ENCODE data around the gene ZBTB16.

The ZBTB16 gene

GRCh38 chr11:114168691-114169090 lies 109.2 kb downstream of the ZBTB16 start:
- Histone ChIP-seq H3K36me3 (ENCODE audit: insufficient read depth, low read length) (no peaks in the 10 kb centered on the region), H3K4me2 (ENCODE audit: insufficient read depth, low read length) (no peak overlapping the region), H3K9ac (ENCODE audit: low read depth, low read length) (no peak overlapping the region), H3K27me3 (ENCODE audit: insufficient read depth, low read length, poor library complexity) (peaks cover 58% of the 10 kb centered on the region), H4K20me1 (ENCODE audit: insufficient read depth, low read length) (peaks cover 23% of the 10 kb centered on the region), H3K27ac (ENCODE audit: low read length) (no peak overlapping the region), H3K4me3 (ENCODE audit: low read depth in 1 of 2, low read length in 2 of 2) (no peak overlapping the region), H3K4me1 (ENCODE audit: insufficient read depth, low read length) (peaks cover 12% of the 10 kb centered on the region), H3K79me2 (ENCODE audit: insufficient read depth, low read length) (no peaks in the 10 kb centered on the region), H2AFZ (ENCODE audit: low read depth, low read length) (no peak overlapping the region), H3K9me3 (ENCODE audit: insufficient read depth, low read length, severe bottlenecking) (no peaks in the 10 kb centered on the region)
- ATAC-seq (ENCODE audit: insufficient read depth, low read depth) (peak; percentile 54), DNase-seq (no peak)
- no peak for TF ChIP-seq EZH2 (IDR thresholded peaks at IDR 0.05; ENCODE audit: borderline replicate concordance, low read depth, low read length, severe bottlenecking)
- TF ChIP-seq, protein P1, sequence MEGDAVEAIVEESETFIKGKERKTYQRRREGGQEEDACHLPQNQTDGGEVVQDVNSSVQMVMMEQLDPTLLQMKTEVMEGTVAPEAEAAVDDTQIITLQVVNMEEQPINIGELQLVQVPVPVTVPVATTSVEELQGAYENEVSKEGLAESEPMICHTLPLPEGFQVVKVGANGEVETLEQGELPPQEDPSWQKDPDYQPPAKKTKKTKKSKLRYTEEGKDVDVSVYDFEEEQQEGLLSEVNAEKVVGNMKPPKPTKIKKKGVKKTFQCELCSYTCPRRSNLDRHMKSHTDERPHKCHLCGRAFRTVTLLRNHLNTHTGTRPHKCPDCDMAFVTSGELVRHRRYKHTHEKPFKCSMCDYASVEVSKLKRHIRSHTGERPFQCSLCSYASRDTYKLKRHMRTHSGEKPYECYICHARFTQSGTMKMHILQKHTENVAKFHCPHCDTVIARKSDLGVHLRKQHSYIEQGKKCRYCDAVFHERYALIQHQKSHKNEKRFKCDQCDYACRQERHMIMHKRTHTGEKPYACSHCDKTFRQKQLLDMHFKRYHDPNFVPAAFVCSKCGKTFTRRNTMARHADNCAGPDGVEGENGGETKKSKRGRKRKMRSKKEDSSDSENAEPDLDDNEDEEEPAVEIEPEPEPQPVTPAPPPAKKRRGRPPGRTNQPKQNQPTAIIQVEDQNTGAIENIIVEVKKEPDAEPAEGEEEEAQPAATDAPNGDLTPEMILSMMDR (IDR thresholded peaks at IDR 0.05; ENCODE audit: borderline replicate concordance, extremely low read depth, low read length, poor library complexity, severe bottlenecking) = no peak

DNA sequence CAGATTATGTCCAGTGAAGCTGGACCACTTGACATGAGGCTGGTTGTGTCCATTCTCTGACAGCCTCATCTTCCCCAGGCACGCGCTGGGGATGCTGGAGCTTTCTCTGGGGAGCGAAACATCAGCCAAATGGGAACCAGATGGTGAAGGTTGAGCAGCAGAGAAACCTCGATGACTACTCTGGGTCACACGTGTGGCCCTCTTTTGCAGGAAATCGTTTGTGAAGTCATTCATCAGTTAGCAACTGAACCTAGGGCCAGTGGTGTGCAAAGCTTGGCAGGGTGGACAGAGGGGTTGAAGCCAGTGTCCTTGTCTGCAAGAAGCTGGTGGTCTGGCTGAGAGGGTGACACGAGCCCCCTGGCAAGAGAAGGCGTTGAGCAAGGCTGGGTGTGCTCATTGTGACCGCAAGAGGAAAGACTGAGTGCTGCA lies 109.8 kb downstream of the ZBTB16 start:
- Histone ChIP-seq H3K4me2 (ENCODE audit: insufficient read depth, low read length) (no peak overlapping the region), H2AFZ (ENCODE audit: low read depth, low read length) (no peak overlapping the region), H3K4me3 (ENCODE audit: low read depth in 1 of 2, low read length in 2 of 2) (no peak overlapping the region), H3K9ac (ENCODE audit: low read depth, low read length) (no peak overlapping the region), H3K4me1 (ENCODE audit: insufficient read depth, low read length) (peaks cover 12% of the 10 kb centered on the region), H3K27me3 (ENCODE audit: insufficient read depth, low read length, poor library complexity) (peaks cover 54% of the 10 kb centered on the region), H3K27ac (ENCODE audit: low read length) (no peak overlapping the region), H4K20me1 (ENCODE audit: insufficient read depth, low read length) (peaks cover 23% of the 10 kb centered on the region), H3K9me3 (ENCODE audit: insufficient read depth, low read length, severe bottlenecking) (no peaks in the 10 kb centered on the region), H3K79me2 (ENCODE audit: insufficient read depth, low read length) (no peaks in the 10 kb centered on the region), H3K36me3 (ENCODE audit: insufficient read depth, low read length) (no peaks in the 10 kb centered on the region)
- DNase-seq (no peak), ATAC-seq (ENCODE audit: insufficient read depth, low read depth) (no peak)
- TF ChIP-seq, protein P1 (IDR thresholded peaks at IDR 0.05; ENCODE audit: borderline replicate concordance, extremely low read depth, low read length, poor library complexity, severe bottlenecking) = no peak

DNA sequence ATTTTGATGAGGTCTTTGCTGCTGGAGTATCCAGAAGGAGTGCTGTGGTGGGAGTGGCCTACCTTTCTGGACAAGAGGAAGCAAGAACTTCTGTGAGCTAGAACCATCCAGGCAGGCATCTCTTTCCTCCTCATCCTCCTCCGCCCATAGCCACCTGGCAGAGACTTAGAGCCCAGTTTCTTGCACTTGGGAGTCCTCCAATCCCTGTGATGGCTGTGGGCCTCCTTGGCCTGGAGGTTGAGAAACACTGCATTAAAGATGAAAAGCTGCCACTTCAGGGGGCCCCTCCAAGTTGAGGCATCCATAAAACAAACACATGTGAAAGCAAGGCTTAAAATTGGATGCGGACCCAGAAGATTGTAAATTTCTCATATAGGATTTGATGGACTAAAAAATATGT lies 110.3 kb downstream of the ZBTB16 start:
- no peak overlapping the region for H3K4me2 ChIP-seq (ENCODE audit: insufficient read depth, low read length)
- DNase-seq = no peak
- peaks cover 12% of the 10 kb centered on the region for H3K4me1 ChIP-seq (ENCODE audit: insufficient read depth, low read length)
- no peak overlapping the region for H2AFZ ChIP-seq (ENCODE audit: low read depth, low read length)
- no peak for TF ChIP-seq EZH2 (IDR thresholded peaks at IDR 0.05; ENCODE audit: borderline replicate concordance, low read depth, low read length, severe bottlenecking)
- TF ChIP-seq, protein P1 (IDR thresholded peaks at IDR 0.05; ENCODE audit: borderline replicate concordance, extremely low read depth, low read length, poor library complexity, severe bottlenecking) = no peak
- H3K9ac ChIP-seq (ENCODE audit: low read depth, low read length) = no peak overlapping the region
- peaks cover 53% of the 10 kb centered on the region for H3K27me3 ChIP-seq (ENCODE audit: insufficient read depth, low read length, poor library complexity)
- H3K79me2 ChIP-seq (ENCODE audit: insufficient read depth, low read length) = no peaks in the 10 kb centered on the region
- H4K20me1 ChIP-seq (ENCODE audit: insufficient read depth, low read length) = peaks cover 23% of the 10 kb centered on the region
- H3K4me3 ChIP-seq (ENCODE audit: low read depth in 1 of 2, low read length in 2 of 2) = no peak overlapping the region
- H3K27ac ChIP-seq (ENCODE audit: low read length) = no peak overlapping the region
- ATAC-seq (ENCODE audit: insufficient read depth, low read depth) = no peak
- no peaks in the 10 kb centered on the region for H3K36me3 ChIP-seq (ENCODE audit: insufficient read depth, low read length)
- no peaks in the 10 kb centered on the region for H3K9me3 ChIP-seq (ENCODE audit: insufficient read depth, low read length, severe bottlenecking)

- TF ChIP-seq, protein P1 (IDR thresholded peaks at IDR 0.05; ENCODE audit: borderline replicate concordance, extremely low read depth, low read length, poor library complexity, severe bottlenecking) = no peak
- TF ChIP-seq EZH2 (IDR thresholded peaks at IDR 0.05; ENCODE audit: borderline replicate concordance, low read depth, low read length, severe bottlenecking) = no peak
- Histone ChIP-seq H3K36me3 (ENCODE audit: insufficient read depth, low read length) (no peaks in the 10 kb centered on the region), H2AFZ (ENCODE audit: low read depth, low read length) (no peak overlapping the region), H3K4me1 (ENCODE audit: insufficient read depth, low read length) (peaks cover 12% of the 10 kb centered on the region), H3K27ac (ENCODE audit: low read length) (no peak overlapping the region), H3K9ac (ENCODE audit: low read depth, low read length) (no peak overlapping the region), H3K4me2 (ENCODE audit: insufficient read depth, low read length) (no peak overlapping the region), H3K4me3 (ENCODE audit: low read depth in 1 of 2, low read length in 2 of 2) (no peak overlapping the region), H3K9me3 (ENCODE audit: insufficient read depth, low read length, severe bottlenecking) (no peaks in the 10 kb centered on the region), H3K79me2 (ENCODE audit: insufficient read depth, low read length) (no peaks in the 10 kb centered on the region), H3K27me3 (ENCODE audit: insufficient read depth, low read length, poor library complexity) (peaks cover 53% of the 10 kb centered on the region), H4K20me1 (ENCODE audit: insufficient read depth, low read length) (peaks cover 23% of the 10 kb centered on the region)
- DNase-seq = no peak
- ATAC-seq (ENCODE audit: insufficient read depth, low read depth) = no peak
Measured at GRCh38 chr11:114170226-114170625, 110.7 kb downstream of the ZBTB16 start.

Measured in DND-41 (cell line).